GM10248 (cell line): ENCODE measurements around the gene SLCO3A1.

Source experiments
- CTCF ChIA-PET: fragments of 300-600 bp; sonication (Branson Sonifier 250); formaldehyde crosslinking; extraction: SDS; loops from one replicate; lab custom pipeline; 2021; ENCODE audit warnings: antibody characterized with exemption; lab: Yijun Ruan, JAX
- POLR2A ChIA-PET: fragments of 350-650 bp; sonication (Branson Sonifier 250); formaldehyde crosslinking; extraction: SDS; loops from one replicate; lab custom pipeline; 2020; ENCODE audit warnings: antibody characterized with exemption; lab: Yijun Ruan, JAX
- DNase-seq: peaks from one replicate; pipeline ENCODE4 v3.0.0; 2012; ENCODE audit errors: extremely low spot score
- CTCF ChIP-seq: IDR thresholded peaks from 2 replicates; pipeline ENCODE4 v1.5.1; 2012; ENCODE audit warnings: mild to moderate bottlenecking, low read depth; ENCODE audit errors: extremely low read depth, missing control alignments, control extremely low read depth

Gene SLCO3A1

GRCh38 chr15:91908391-91908790, 54.9 kb downstream of the SLCO3A1 start:
- DNase-seq, result no peak
- no peak for TF ChIP-seq CTCF
- ChIA-PET CTCF (no interaction called here), POLR2A (no interaction called here)

- CTCF ChIA-PET, result no interaction called here
- no peak for TF ChIP-seq CTCF
- POLR2A ChIA-PET, result no interaction called here
- no peak for DNase-seq
These were observed 55.6 kb downstream of the SLCO3A1 start for GRCh38 chr15:91909111-91909510.

- ChIA-PET CTCF (no interaction called here), POLR2A (no interaction called here)
- TF ChIP-seq CTCF, result no peak
- no peak for DNase-seq
These were observed 56.1 kb downstream of the SLCO3A1 start for GRCh38 chr15:91909574-91909973.

GRCh38 chr15:91911844-91912243, 58.3 kb downstream of the SLCO3A1 start:
- no peak for DNase-seq
- POLR2A ChIA-PET, result no interaction called here
- no peak for TF ChIP-seq CTCF
- CTCF ChIA-PET, result no interaction called here

GRCh38 chr15:91912336-91912735, 58.8 kb downstream of the SLCO3A1 start:
- ChIA-PET CTCF (no interaction called here), POLR2A (no interaction called here)
- no peak for TF ChIP-seq CTCF
- DNase-seq, result no peak

GRCh38 chr15:91913560-91913959, 60.1 kb downstream of the SLCO3A1 start:
- no peak for TF ChIP-seq CTCF

GRCh38 chr15:91915576-91915975, 62.1 kb downstream of the SLCO3A1 start:
- TF ChIP-seq CTCF, result no peak

More at GRCh38 chr15:91913560-91913959, 60.1 kb downstream of the SLCO3A1 start:
- POLR2A ChIA-PET, result no interaction called here
- CTCF ChIA-PET, result no interaction called here
- DNase-seq, result no peak

More at GRCh38 chr15:91915576-91915975, 62.1 kb downstream of the SLCO3A1 start:
- no peak for DNase-seq
- CTCF ChIA-PET, result interaction anchor here (1.4 kb wide), 1 partner anchor 11 kb away, joined by 3 read pairs; no protein-coding TSS in a partner anchor
- POLR2A ChIA-PET, result no interaction called here
